Measurements from ENCODE around the gene ADGRV1.
"Not testable (repeated sequence)": the region's sequence is repeated elsewhere in the genome, so short reads cannot be mapped to it uniquely, and the experiment has no call there.

Gene ADGRV1

DNA sequence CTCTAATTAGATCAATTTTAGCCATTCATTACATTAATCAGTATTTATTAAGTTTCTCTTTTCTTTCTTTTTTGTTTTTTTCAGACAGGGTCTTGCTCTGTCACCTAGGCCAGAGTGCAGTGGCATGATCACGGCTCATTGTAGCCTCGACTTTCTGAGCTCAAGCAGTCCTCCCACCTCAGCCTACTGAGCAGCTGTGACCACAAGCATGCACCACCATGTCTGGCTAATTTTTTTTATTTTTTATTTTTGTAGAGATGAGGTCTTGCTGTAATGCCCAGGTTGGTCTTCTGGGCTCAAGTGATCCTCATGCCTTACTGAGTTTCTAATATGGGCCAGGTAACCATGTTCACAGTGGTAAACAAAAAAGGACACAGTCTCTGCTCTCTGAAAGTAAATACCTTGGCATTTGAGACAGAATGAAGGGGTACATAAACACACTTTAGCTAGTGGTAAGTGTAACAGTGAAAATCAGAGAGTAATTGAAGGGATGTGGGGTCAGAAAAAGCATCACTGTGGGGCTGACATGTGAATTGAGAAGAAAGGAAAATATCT lies 336.3 kb downstream of the ADGRV1 start:
- in situ Hi-C loops (cut with MboI; ENCODE audit: low sequenced_read_pairs): no loop called here

DNA sequence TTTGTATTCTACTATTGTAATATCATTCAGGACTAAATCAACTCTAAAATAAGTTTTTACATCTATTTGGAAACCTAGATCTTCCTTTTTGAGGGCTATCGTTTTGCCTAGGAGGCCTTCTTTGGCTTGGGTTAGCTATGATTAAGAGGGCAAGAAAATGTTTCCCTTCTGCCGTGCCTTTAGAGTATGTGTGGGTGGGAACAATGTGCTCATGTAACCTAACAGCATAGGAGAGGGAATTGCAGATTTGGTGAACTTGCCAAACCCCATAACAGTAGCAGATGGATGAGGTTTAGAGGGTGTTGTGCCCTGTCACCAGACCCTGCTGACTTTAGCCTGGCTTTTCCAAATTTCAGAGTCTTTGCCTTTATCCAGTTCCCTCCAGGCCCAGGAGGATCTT lies 339.0 kb downstream of the ADGRV1 start:
- in situ Hi-C loops (cut with MboI; ENCODE audit: low sequenced_read_pairs): no loop called here

DNA sequence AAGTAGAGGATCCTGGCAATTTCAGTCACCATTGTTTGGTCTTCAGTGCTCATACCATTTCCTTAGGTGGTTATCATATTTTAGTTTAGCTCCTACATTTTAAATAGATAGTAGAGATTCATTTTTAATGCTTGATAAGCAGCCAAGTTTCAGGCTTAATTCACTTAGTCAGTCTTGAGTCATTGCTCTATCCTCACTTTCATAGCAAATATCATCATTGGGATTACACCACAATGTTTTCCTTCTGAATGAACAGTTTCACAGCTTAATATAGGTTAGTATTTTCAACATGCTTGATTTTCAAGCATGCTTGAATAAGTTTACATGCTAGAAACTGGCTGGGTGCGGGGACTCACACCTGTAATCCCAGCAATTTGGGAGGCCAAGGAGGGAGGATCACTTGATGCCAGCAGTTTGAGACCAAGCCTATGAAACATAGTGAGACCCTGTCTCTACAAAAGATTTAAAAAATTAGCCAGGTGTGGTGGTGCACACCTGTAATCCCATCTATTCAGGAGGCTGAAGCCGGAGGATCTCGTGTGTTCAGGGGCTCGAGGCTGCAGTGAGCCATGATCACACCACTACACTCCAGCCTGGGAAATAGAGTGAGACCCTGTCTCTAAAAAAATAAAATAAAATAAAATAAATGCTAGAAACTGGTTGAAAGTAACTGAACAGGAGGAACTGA lies 339.9 kb downstream of the ADGRV1 start:
- in situ Hi-C loops (cut with MboI; ENCODE audit: low sequenced_read_pairs): no loop called here

DNA sequence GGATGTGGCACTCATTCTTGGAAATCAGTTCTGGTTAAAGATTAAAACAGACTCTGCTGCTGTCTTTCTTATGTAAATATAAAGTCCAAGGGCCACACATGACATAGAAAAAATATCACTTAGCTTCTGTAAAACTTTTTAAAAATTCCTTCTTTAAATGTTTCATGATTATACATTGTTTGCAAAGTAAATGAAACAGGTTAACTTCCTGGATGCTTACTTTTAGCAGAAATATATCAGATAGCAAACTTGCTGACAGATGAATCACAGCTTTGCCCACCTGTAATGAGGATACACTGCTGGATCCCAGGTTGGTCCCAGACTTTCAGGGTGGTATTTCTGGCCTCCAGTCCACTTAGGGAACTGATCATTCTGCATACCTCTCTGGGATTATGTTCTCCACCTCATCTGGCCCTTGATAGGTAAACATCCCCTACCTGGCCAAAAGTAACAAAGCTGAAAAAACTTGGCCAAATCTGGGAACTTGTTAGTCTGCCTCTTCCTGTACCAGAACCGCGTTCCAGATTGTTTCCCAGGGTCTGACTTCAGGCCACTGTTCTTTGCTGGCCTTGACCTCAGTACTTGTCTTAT lies 340.5 kb downstream of the ADGRV1 start:
- in situ Hi-C loops (cut with MboI; ENCODE audit: low sequenced_read_pairs): no loop called here

DNA sequence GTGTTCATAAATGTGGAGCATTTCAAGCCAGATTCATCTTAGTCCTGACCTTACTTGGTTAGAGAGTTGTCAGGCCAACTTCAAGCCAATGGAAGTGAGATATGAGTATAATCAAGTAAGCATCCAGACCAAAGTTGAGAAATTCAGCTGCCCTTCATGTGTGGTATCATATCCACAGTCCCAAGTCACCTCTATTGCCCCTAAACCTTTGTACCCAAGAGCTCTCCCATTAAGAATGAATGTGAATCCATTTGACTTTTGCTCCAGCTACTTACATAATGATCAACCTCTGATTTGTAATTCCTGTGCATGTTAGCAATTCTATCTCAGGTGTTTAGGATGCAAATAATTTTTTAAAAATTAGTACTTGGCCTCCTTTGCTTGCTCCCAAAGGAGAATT lies 342.7 kb downstream of the ADGRV1 start:
- in situ Hi-C loops (cut with MboI; ENCODE audit: low sequenced_read_pairs): no loop called here

DNA sequence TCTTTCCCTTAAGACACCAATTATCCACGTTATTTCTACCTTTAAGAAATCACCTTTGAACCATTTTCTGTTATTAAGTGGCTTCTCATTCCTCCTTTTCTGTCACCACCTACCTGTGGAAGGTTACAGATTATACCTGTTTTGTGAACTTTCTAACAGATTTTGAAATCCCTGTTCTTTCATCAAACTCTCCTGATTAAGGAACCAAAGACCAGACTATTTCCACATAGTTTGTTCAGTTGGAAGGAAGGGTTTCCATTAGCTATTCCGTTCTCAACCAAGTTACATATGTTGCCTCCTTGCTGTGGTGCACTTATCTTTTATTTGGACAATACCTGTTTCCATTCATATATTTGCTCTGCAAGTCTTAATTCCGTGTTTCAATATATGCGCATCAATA lies 343.6 kb downstream of the ADGRV1 start:
- in situ Hi-C loops (cut with MboI; ENCODE audit: low sequenced_read_pairs): no loop called here

DNA sequence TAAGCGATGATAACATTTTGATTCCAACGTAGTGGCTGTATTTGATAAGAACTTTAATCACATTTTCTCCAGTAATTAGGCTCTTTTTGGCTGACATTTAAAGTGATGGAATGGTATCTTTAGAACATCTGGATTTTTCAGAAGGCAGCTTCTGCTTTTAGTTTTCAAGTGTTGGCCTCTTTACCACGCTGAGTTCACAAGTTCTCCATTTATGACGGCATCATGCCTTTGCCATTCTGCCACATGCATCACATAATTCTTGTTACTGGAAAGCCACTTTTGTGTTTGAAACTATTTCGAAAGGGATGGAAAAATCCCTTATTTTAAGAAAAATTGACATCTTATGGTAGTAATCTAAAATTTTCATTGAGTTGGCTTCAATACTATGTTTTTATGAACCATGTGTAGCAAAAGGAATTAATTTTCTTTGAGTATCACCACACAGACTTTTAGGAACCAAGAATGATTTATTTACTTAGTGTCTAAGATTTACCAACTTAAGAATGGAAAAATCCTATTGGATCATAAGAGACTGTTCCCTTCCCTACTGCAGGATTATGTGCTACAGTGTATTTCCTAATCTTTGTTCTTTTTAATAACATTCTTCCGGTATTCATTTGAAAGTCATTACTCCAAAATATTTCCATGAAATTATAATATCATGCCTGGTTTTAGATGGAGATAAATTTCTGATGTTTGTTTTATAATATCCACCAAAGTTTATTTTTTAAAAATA lies 344.2 kb downstream of the ADGRV1 start:
- in situ Hi-C loops (cut with MboI; ENCODE audit: low sequenced_read_pairs): no loop called here

DNA sequence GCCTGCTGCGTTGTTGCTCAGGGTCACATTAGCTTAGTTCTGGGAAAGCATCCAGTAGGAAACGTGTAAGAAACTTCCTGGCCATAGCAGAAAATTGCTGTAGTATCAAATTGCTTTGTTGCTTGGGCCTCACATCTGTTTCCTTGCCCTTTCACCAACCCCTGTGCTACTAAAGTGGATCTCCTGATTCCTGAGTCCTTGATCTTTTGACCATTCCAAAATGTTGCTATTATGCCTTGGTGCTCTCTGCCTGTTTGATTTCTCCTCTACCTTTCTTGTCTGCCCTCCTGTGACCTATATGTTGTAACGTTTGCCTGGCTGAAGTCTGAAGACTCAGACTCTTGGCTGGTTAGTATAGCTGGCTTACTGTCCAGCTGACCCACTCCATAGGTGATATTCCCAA lies 350.5 kb downstream of the ADGRV1 start:
- in situ Hi-C loops (cut with MboI; ENCODE audit: low sequenced_read_pairs): no loop called here

DNA sequence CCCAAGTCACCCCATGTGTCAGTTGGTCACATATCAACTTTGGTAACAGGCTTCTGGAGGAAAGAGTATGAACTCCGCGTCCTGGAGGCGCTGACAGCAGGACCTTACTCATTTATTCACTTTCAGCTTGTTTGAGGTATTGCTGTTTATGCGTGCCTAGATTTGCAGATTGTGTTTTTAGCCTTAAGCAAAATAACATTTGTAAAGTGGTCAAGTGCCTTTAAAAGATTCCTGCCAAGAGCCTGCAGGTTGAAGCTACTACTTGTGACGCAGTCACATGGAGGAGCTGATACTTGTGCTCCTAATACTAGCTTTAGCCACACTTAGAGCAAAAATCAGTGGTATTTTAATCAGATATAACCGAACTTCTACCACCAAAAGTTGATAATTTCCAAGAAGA lies 351.3 kb downstream of the ADGRV1 start:
- in situ Hi-C loops (cut with MboI; ENCODE audit: low sequenced_read_pairs): no loop called here

DNA sequence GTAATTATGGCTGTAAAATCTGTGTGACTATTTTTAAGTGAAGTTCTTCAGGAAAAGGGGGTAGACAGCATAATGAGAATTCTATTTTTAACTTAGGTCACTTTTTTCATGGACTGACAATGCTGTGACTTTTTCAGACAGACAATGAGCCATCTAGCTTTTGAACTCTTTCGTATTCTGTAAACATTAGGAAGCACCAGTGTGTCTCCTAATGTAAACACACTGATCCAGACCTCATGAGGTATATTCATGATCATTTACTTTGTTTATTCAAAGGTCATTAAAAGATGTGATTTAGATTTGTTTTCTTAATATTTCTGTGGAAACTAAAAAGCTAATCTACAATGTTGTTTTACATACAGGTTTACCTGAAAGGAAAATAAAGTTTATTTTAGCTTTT lies 352.6 kb downstream of the ADGRV1 start:
- in situ Hi-C loops (cut with MboI; ENCODE audit: low sequenced_read_pairs): no loop called here

DNA sequence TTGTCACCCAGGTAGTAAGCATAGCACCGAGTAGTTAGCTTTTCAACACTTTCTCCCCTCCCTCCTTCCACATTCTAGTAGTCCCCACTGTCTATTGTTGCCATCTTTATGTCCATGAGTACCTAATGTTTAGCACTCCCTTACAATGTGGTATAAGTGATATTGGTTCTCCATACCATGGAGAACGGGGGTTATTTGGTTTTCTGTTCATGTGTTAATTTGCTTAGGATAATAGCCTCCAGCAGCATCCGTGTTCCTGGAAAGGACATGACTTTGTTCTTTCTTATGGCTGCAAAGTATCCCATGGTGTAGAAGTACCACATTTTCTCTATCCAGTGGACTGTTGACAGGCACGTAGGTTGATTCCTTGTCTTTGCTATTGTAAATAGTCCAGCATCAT lies 353.9 kb downstream of the ADGRV1 start:
- in situ Hi-C loops (cut with MboI; ENCODE audit: low sequenced_read_pairs): no loop called here

DNA sequence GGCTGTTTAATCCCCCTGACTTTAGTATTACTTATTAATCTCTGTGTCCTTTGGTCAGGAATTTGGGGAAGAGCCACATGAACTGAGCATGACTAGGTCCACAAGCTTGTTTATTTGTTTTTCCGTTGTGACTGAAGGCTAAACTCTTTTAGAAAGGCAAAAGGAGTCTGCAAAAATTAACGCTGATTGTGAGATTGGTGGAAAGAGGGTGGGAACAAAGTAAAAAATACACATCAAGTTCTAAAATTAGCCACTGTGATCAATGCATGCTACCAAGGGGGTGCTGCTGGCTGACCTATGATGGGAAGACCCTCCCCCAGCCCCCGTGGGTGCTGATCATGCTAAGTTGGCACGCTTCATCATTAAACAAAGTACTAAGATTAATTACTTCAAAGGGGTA lies 356.8 kb downstream of the ADGRV1 start:
- in situ Hi-C loops (cut with MboI; ENCODE audit: low sequenced_read_pairs): no loop called here

DNA sequence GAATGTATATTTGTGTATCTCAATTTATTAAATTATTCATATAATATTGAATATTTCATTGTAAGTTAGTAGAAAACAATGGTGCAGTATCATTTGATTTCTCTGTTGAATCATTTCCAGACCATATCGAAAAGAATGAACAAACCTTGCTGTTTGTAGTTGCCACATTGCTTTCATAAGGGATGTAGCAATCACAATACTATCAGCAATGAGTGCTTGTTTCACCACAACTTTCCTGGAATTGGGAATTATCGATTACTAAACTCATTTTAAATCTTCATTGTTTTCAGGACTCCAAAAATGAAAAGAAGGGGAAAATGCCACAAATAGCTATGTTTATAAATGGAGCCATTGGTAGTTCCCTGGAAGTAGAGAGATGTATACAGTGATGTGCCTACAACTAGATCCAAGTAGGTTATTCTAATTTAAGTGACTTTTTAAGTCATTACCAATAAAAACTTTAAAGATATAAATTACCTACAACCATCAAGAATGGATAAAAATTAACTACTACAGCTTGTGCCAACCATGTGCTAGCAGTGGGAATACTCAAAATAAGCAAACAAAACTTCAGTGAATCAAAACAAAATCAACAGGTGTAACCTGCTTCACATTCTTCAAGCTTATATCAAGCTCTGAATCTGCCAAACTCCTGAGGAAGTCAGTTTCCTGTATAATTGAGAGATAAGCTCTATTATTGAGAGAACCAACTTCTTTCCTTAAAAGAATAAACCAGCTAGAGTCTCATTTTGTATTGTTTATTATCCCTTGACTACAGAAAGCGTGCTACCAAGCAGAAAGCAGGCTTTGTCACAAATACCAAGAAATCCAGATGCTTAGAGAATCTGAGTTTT lies 358.6 kb downstream of the ADGRV1 start:
- in situ Hi-C loops (cut with MboI; ENCODE audit: low sequenced_read_pairs): no loop called here

DNA sequence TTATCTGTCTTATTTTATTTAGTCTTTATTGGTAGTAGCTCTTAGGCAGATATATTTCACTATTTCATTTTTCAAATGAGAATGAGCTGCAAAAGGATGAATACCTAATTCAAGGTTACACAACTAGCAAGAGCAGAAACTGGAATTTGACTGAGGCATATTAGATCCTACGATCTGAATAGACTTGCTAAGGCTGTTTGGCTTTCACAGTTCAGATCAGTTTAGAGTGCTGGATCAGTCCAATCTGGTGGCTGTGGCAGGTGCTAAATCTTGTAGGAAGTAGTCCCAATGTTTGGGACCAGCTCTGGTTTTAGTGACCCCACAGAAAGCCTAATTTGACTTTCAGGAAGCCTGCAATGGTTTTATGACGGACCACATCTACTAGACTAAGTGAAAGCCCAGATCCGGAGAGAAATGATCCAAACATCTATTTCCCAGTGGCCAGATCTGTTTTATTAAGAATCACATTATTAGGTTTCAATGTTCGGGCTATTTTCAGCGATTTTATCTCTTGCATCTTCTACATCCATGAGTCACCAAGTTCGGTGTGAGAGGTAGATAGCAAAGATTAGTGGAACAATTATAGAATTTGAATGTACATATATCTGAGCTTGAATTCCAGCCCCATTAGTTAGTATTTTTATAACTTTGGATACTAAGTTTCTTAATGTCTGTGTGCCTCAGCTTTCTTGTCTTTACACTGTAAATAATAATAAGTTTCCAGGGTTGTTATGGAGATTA lies 359.5 kb downstream of the ADGRV1 start:
- in situ Hi-C loops (cut with MboI; ENCODE audit: low sequenced_read_pairs): no loop called here

DNA sequence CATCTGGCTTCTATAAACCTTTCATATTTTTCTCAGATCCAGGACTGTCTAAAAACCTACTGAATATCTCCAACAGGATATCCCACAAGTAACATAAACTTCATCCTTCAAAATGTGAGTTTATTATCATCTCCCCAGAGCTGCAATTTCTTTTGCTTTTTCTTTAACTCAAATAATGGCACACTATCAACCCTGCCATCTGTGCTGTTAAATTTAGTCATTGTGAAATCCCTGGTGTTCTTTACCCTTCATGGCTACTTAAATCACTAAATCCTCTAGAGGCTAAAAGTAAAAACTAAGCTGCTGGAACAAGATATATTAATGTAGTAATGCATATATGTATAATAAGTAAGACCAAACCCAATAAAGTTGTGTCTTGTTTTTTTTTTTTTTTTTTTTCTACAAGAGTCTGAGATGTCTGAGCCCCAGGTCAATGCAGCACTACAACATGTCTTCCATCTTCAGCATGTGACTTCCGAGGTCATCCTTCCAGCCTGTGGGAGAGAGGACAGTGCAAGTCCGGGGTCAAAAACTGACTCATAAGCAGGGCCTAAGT lies 362.9 kb downstream of the ADGRV1 start:
- in situ Hi-C loops (cut with MboI; ENCODE audit: low sequenced_read_pairs): no loop called here

DNA sequence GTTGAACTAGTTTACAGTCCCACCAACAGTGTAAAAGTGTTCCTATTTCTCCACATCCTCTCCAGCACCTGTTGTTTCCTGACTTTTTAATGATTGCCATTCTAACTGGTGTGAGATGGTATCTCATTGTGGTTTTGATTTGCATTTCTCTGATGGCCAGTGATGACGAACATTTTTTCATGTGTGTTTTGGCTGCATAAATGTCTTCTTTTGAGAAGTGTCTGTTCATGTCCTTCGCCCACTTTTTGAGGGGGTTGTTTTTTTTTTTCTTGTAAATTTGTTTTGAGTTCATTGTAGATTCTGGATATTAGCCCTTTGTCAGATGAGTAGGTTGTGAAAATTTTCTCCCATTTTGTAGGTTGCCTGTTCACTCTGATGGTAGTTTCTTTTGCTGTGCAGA lies 365.6 kb downstream of the ADGRV1 start:
- in situ Hi-C loops (cut with MboI; ENCODE audit: low sequenced_read_pairs): not testable (repeated sequence)

DNA sequence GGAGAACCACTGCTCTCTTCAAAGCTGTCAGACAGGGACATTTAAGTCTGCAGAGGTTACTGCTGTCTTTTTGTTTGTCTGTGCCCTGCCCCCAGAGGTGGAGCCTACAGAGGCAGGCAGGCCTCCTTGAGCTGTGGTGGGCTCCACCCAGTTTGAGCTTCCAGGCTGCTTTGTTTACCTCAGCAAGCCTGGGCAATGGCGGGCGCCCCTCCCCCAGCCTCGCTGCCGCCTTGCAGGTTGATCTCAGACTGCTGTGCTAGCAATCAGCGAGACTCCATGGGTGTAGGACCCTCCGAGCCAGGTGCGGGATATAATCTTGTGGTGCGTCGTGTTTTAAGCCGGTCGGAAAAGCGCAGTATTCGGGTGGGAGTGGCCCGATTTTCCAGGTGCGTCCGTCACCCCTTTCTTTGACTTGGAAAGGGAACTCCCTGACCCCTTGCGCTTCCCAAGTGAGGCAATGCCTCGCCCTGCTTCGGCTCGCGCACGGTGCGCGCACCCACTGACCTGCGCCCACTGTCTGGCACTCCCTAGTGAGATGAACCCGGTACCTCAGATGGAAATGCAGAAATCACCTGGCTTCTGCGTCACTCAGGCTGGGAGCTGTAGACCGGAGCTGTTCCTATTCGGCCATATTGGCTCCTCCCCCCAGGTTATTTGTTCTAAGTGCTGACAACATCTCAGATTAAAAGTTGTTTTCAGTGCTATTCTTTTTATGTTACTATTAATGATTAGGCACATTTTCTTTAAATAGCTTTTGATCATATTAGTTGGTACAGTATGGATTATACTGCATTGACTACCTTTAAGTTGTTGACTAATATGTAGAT lies 370.6 kb downstream of the ADGRV1 start:
- in situ Hi-C loops (cut with MboI; ENCODE audit: low sequenced_read_pairs): not testable (repeated sequence)

DNA sequence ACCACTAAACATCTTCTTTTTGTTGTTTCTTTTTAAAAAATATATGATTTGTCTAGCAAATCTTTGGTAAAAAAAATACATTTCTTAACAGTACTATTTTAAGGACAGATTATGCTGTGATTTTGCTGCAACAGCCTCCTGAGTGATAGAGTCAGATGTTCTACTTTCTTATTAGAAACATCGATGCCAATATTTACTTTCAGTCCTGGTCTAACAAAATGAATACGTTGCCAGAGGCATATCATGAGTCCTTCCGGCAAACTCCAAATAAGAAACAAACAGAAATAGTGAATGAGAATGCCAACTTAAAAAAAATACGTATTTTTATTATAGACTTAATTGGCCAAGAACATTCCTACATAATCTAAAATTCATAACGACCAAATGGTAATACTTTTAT lies 371.5 kb downstream of the ADGRV1 start:
- in situ Hi-C loops (cut with MboI; ENCODE audit: low sequenced_read_pairs): no loop called here

DNA sequence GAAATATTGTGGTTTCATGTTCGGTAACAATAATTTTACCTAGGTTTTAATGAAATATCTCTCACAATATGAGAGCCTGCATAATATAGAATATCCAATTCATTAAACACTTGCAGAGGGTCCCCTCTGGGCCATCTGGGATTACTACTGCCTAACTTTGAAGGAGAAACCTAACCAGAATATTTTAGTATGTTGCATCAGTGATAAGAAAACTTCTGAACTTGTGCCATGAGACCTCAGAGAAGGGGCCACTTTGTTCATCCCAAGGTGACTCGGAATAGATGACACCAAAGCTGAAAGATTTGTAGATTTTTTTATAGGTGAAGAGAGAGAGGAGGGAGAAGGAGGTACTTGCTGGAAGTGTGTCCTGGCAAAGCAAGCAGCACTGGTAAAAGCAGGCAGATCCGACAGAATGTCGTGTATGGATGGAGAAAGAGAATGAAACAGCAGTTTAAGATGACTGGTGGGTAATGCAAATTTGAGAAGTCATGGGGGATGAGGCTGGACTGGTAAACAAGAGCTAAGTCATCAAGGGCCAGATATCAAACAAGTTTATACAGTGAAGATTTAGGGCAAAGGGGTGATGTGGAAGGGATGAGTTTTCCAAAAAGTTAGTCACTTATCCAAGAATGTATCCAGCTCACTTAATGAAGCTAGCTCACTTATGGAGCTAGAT lies 372.3 kb downstream of the ADGRV1 start:
- in situ Hi-C loops (cut with MboI; ENCODE audit: low sequenced_read_pairs): no loop called here

Data from hTERT RPE-1 (cell line).